A172 (cell line): ENCODE data around the gene TRABD2B. TPM values are rescaled to one million over a fixed set of nuclear protein-coding genes. Genes with fewer than 3 reads are reported as not detected.

Experiments
- DNase-seq: peaks from one replicate; pipeline ENCODE4 v3.0.0-alpha.2; 2015; ENCODE audit warnings: low spot score
- total RNA-seq: library from RNA; depleted of rRNA; stranded (reverse); fragments of >200 nt; shearing (Covaris generic); gene quantifications from 2 replicates; pipeline ENCODE4 v1.2.3, GENCODE V29; 2014

Gene TRABD2B
- total RNA-seq, 1 experiment from 2014 or later: 2.0 TPM

- no peak for DNase-seq
These were observed 25.1 kb upstream of the TRABD2B start for GRCh38 chr1:48022306-48022705.

DNA sequence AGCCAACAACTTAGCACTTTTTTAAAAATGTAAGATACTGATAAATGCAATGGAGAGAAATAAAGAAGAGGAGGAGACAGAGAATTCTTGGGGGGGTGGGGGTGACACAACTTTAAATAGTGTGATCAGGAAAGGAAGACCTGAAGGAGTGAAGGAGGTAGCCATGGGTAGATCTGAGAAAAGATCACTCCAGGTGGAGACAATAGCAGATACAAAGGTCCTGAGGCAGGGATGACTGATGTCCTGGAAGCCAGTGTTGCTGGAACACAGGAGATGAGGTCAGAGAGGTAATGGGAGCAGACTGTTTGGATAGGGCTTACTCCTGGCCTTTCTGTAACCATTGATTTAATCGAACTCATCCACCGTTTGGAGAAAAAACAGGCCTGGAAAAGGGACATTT, 24.6 kb upstream of the TRABD2B start:
- DNase-seq: no peak

- peak; percentile 44 for DNase-seq
These were observed 22.6 kb upstream of the TRABD2B start for GRCh38 chr1:48019714-48020315.

DNA sequence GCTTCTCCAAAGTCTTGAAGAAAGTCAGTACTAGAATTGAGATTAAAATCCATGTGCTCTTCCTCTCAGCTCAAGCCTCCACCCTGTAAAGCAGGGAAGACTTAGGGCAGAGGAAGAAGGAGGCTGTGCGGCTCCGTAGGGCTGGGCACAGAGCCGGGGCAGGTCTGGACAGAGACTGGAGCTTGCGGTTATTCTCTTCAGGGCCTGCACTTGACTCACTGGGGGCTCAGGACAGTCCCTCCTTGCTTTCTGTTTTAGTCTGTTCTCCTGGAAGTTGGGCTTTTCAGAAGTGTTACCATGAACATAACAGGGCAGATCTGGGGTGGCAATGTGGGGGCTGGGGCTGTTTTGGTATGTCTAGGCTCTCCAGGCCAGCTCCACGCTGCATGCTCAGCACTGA, 21.6 kb upstream of the TRABD2B start:
- no peak for DNase-seq

DNA sequence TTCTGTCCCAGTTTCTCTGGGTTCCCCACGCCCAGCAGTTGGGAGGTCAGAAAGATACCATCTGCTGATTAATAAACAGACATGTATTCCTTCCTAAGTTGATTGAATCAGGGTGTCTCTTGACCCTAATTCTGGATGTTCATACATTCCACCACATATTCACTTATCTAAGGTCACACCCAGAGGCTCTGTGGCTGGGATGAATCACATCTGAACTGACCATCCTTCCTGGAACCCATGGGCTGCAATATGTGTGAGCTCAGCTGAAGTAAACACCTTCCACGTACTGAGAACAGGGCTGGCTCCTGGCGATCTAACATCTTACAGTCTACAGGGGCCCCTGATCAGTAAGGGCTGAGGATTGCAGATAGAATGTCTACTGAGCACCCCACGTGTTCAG, 20.5 kb upstream of the TRABD2B start:
- peak; percentile 80 for DNase-seq

GRCh38 chr1:48016515-48016914, 19.3 kb upstream of the TRABD2B start:
- DNase-seq: no peak

DNA sequence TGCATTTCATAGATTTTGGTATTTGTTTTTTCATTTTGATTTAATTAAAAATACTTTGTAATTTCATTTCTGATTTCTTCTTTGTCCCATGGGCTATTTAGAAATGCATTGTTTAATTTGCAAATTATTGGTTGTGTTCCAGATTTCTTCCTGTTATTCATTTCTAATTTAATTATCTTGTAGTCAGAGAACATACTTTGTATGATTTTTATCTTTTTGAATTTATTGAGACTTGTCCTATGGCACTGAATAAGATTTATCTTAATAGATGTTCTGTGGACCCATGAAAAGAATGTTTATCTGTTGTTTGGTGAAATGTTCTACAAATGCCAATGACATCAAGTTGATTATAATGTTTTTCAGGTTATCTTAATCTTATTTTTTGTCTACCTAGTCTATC, 16.1 kb upstream of the TRABD2B start:
- no peak for DNase-seq

GRCh38 chr1:48007047-48007446, 9.9 kb upstream of the TRABD2B start:
- DNase-seq: peak; percentile 92

DNA sequence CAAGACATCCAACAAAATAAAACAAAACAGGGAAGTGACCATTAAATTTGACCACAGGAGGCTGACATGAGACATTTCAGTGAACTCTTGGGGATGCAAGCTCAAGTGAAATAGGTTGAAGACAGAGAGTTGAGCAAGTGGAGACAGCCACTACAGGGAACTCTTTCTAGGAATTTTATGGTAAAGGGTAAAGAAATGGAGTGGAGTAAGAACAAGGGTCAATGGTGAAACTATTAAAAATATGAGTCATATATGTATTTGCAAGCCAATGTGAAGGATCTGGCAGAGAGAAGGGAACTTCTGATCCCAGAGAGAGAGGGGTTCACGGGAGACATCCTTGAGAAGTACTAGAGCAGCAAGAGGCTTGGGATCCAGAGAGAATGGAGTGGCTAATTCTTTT, 9.1 kb upstream of the TRABD2B start:
- DNase-seq: peak; percentile 35

DNA sequence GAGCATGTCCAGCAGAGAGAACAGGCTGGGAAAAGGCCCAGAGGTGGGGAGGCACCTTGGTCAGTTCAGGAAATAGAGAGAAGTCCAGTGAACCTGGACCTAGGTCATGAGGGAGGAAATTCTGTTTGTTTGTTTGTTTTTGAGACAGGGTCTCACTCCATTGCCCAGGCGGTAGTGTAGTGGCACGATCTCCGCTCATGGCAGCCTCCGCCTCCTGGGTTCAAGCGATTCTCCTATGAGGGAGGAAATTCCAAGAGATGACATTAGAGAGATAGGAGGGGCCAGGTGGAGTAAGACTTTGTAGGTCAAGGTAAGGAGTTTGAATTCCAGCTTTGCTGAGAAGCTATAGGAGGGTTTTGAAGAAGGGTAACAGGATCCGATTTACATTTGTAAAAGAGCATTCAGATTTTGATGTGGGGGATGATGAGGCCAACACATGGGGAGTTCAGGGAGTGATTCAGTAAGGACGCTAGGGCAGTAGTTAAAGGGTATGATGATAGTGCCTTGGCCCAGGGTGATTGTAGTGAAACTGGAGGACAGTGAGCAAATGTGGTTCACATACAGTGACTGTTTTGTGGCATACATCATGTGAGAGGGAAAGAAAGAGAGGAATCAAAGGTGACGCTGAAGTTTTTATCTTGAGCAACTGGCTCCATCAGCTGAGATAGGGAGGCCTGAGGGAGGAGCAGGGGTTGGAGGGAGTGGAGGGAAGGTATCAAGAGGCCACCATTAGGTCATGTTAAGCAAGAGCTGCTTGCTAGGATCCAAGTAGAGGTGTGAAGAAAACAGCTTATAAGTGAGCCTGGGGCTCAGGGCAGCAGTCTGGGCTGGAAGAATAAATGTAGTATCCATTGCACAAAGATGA, 8.3 kb upstream of the TRABD2B start:
- no peak for DNase-seq

GRCh38 chr1:48003741-48004531, 6.8 kb upstream of the TRABD2B start:
- DNase-seq: no peak

- DNase-seq: no peak
These were observed 5.0 kb upstream of the TRABD2B start for GRCh38 chr1:48002142-48002541.

GRCh38 chr1:48001696-48002095, 4.5 kb upstream of the TRABD2B start:
- DNase-seq: no peak

DNA sequence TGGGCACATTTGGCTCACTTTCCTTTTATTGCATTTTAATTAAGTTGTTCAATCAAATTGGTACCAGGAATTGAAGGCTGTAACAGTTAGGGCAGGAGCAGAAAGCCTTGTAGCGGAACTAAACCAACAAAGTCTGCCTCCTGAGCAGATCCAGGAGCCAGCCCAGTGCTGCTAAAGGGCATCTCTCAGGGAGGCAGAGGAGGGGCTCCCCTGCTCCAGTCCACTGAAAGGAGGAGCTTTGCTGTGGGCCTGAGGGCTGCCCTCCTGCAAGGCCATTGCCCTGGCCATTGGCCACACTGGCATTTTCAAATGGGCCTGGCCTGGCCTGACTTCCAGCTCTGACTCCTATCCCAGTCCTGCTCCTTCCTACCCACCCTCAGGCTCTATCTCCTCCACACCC, 3.7 kb upstream of the TRABD2B start:
- DNase-seq: no peak

- DNase-seq: no peak
These were observed 1.9 kb upstream of the TRABD2B start for GRCh38 chr1:47999097-47999496.

DNA sequence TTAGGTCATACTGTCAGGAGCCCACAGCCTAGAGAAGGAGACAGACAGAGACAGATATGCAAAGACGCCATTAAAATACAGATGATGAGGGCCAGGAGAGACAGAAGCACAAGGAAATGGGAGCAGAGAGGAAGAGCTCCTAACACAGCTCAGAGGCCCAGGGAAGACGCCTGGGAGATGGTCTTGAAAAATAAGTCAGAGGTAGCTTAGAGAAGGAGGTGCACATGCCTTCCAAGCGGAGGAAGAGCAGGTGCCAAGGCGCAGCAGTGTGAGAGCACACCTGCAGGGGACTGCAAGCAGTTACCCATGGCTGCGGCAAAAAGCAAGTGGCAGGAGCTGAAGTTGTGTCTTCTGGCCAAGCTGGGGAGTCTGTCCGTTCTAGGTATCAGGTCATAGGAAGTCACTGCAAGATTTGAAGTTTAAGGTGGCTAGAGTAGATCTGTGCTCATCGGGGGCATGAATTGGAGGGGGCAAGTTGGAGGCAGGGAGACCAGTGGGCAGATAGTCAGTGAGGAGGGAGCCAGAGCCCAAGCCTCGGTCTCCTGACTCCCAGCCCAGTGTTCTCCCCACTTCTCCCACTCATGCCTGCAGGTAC, 1.3 kb upstream of the TRABD2B start:
- DNase-seq: no peak

DNA sequence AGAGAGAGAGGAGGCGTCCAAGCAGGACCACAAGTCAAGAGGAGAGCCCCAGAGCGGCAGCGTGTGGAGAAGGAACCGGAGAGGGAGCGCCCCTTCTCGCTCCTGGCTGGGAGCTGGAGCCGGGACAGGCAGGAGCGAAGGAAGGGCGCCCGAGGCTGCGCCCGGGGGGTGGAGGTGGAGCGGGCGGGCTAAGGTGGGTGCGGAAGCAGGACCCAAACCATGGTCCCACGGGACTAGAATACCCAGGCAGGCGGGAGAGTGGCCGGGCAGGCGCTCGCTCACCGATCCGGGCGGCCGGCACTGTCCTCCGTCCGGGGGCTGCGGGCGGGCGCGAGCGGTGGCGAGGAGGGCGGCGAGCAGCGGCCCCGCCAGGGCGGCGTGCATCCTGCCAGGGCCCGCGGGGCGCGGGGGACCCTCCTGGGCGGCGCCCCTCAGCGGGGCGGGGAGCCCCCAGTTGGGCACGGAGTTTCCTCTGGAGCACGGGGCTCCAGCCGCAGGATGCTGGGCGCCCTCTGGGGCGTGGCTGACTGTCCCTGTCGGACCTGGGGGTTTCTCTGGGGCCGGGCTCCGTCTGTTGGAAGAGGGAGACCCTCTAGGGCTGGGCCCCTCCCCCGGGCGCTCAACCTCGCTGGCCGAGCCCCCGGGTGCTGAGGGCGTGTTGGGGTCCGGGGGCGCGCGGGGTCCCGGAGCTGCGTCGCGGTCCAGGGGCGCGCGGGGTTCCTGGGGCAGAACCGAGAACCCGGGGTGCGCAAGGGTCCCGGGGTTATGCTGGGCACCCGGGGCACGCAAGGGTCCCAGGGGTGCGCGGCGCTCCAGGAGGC, 569 bp downstream of the TRABD2B start:
- DNase-seq: no peak

DNA sequence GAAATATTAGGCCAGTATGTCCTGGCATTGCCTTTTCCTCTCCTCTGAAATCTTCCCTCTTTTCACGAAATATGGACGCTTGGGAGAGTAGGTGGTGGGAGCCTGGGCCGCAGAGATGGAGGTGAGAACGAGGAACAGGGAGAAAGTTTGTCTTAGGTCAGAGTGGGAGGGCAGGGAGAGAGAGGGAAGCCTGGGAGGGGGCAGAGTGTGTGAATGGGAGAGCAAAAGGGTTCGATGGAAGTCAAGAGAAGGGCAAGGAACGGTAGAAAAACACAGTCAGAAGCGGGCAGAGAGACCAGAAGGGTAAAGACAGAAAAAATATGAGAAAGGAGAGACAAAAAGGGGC, 1.2 kb downstream of the TRABD2B start:
- DNase-seq: no peak

GRCh38 chr1:47995306-47996050, 1.7 kb downstream of the TRABD2B start:
- DNase-seq: no peak

GRCh38 chr1:47993881-47994625, 3.1 kb downstream of the TRABD2B start:
- DNase-seq: no peak
